Cardiac muscle cell (in vitro differentiated cells and primary cell): ENCODE data around the gene RNF150. TPM values are rescaled to one million over a fixed set of nuclear protein-coding genes. Genes with fewer than 3 reads are reported as not detected.

Source experiments
- polyA plus RNA-seq: library from polyadenylated mRNA; unstranded; fragments of >200 nt; fragmentation: Nextera tagmentation; extraction: Ambion mirVana; gene quantifications from 2 replicates; pipeline ENCODE4 v1.2.1, GENCODE V29; 2016
- total RNA-seq: library from RNA; depleted of rRNA; stranded (reverse); fragments of >200 nt; gene quantifications from 2 replicates; pipeline ENCODE4 v1.2.3, GENCODE V29; 2016

The RNF150 gene
- total and polyA plus RNA-seq, 2 experiments from 2014 or later: 20.1 to 57.4 TPM

Other genes with a start within 250 kb of the RNF150 start
- gene ZNF330, start 87.4 kb upstream of the RNF150 start, total RNA-seq: 60.1 and 87.7 TPM in 2 replicates
- gene ZNF330, start 87.4 kb upstream of the RNF150 start, polyA plus RNA-seq: 83.7 and 121 TPM in 2 replicates